ENCODE measurements around the gene IL16. TPM values are rescaled to one million over a fixed set of nuclear protein-coding genes. Genes with fewer than 3 reads are reported as not detected.
"Not testable (repeated sequence)": the region's sequence is repeated elsewhere in the genome, so short reads cannot be mapped to it uniquely, and the experiment has no call there.

IL16 gene
- total RNA-seq, 1 donor from 2014 or later = 0.62 TPM

- DNase-seq = no peak
Measured at GRCh38 chr15:81339851-81340250, 143.2 kb downstream of the IL16 start.

GRCh38 chr15:81341351-81341750 lies 144.7 kb downstream of the IL16 start:
- DNase-seq = no peak

GRCh38 chr15:81343371-81343770 lies 146.7 kb downstream of the IL16 start:
- DNase-seq = no peak

GRCh38 chr15:81346611-81347010 lies 149.9 kb downstream of the IL16 start:
- DNase-seq = no peak

- no peak for DNase-seq
Measured at GRCh38 chr15:81347910-81348309, 151.2 kb downstream of the IL16 start.

- not testable (repeated sequence) for DNase-seq
Measured at GRCh38 chr15:81348691-81349090, 152.0 kb downstream of the IL16 start.

- DNase-seq = no peak
Measured at GRCh38 chr15:81349271-81349670, 152.6 kb downstream of the IL16 start.

GRCh38 chr15:81351651-81352050 lies 155.0 kb downstream of the IL16 start:
- no peak for DNase-seq

GRCh38 chr15:81356252-81356651 lies 159.6 kb downstream of the IL16 start:
- no peak for DNase-seq

GRCh38 chr15:81357180-81357686 lies 160.6 kb downstream of the IL16 start:
- no peak for DNase-seq

GRCh38 chr15:81358248-81358647 lies 161.6 kb downstream of the IL16 start:
- no peak for DNase-seq

- no peak for DNase-seq
Measured at GRCh38 chr15:81360491-81360890, 163.8 kb downstream of the IL16 start.

- no peak for DNase-seq
Measured at GRCh38 chr15:81361891-81362290, 165.2 kb downstream of the IL16 start.

GRCh38 chr15:81362790-81363189 lies 166.1 kb downstream of the IL16 start:
- DNase-seq = no peak

GRCh38 chr15:81363276-81363675 lies 166.6 kb downstream of the IL16 start:
- no peak for DNase-seq

Other genes with a start within 250 kb of the IL16 start
- gene MESD, start 207.1 kb upstream of the IL16 start, total RNA-seq = 14.7 TPM
- 8.6 TPM for gene TLNRD1, start 196.0 kb upstream of the IL16 start, total RNA-seq
- 2.7 TPM for gene CFAP161, start 62.6 kb upstream of the IL16 start, total RNA-seq
- gene STARD5, start 127.3 kb downstream of the IL16 start, total RNA-seq = 5.9 TPM
- gene TMC3, start 177.3 kb downstream of the IL16 start, total RNA-seq = 0.47 TPM